G401.6 (cell line): ENCODE data around the gene DENND1B.
"Not testable (repeated sequence)": the region's sequence is repeated elsewhere in the genome, so short reads cannot be mapped to it uniquely, and the experiment has no call there.

Experiments
- FAIRE-seq: peaks from 2 replicates; lab custom pipeline; 2012; peaks lifted over from hg19 to GRCh38; lab: Jason Lieb, UNC

Gene DENND1B

GRCh38 chr1:197622371-197622770 is 152.9 kb downstream of the DENND1B start:
- FAIRE-seq: no peak

- FAIRE-seq: no peak
Observed at GRCh38 chr1:197621761-197622160, 153.5 kb downstream of the DENND1B start.

GRCh38 chr1:197620714-197621163 is 154.5 kb downstream of the DENND1B start:
- no peak for FAIRE-seq

GRCh38 chr1:197619008-197619640 is 156.2 kb downstream of the DENND1B start:
- no peak for FAIRE-seq

- FAIRE-seq: no peak
Observed at GRCh38 chr1:197618061-197618460, 157.2 kb downstream of the DENND1B start.

- no peak for FAIRE-seq
Observed at GRCh38 chr1:197615693-197616011, 159.6 kb downstream of the DENND1B start.

GRCh38 chr1:197614916-197615692 is 160.2 kb downstream of the DENND1B start:
- peak; percentile 52 for FAIRE-seq

GRCh38 chr1:197606168-197606845 is 169.0 kb downstream of the DENND1B start:
- no peak for FAIRE-seq

- no peak for FAIRE-seq
Observed at GRCh38 chr1:197604302-197604701, 171.0 kb downstream of the DENND1B start.

- no peak for FAIRE-seq
Observed at GRCh38 chr1:197600751-197601150, 174.5 kb downstream of the DENND1B start.

- no peak for FAIRE-seq
Observed at GRCh38 chr1:197599789-197600188, 175.5 kb downstream of the DENND1B start.

- no peak for FAIRE-seq
Observed at GRCh38 chr1:197598935-197599334, 176.3 kb downstream of the DENND1B start.

- FAIRE-seq: no peak
Observed at GRCh38 chr1:197595304-197595904, 179.9 kb downstream of the DENND1B start.

- FAIRE-seq: no peak
Observed at GRCh38 chr1:197590687-197591086, 184.6 kb downstream of the DENND1B start.

GRCh38 chr1:197585809-197586208 is 189.5 kb downstream of the DENND1B start:
- no peak for FAIRE-seq

GRCh38 chr1:197577580-197577979 is 197.7 kb downstream of the DENND1B start:
- FAIRE-seq: no peak

GRCh38 chr1:197575531-197575930 is 199.7 kb downstream of the DENND1B start:
- not testable (repeated sequence) for FAIRE-seq

GRCh38 chr1:197572169-197572568 is 203.1 kb downstream of the DENND1B start:
- no peak for FAIRE-seq

- FAIRE-seq: no peak
Observed at GRCh38 chr1:197567442-197567841, 207.8 kb downstream of the DENND1B start.

GRCh38 chr1:197561041-197561440 is 214.2 kb downstream of the DENND1B start:
- no peak for FAIRE-seq

GRCh38 chr1:197559655-197560054 is 215.6 kb downstream of the DENND1B start:
- no peak for FAIRE-seq

GRCh38 chr1:197559244-197559643 is 216.0 kb downstream of the DENND1B start:
- no peak for FAIRE-seq

- FAIRE-seq: no peak
Observed at GRCh38 chr1:197557302-197557701, 218.0 kb downstream of the DENND1B start.
